ENCODE data around the gene MYLK. TPM values are rescaled to one million over a fixed set of nuclear protein-coding genes. Genes with fewer than 3 reads are reported as not detected.
A peak's percentile ranks its signal among the peaks of the same experiment; 100 is the strongest.

The MYLK gene
- total and polyA plus RNA-seq, 9 donors, result 50.2 to 645 (median 205) TPM

GRCh38 chr3:123692041-123692440 lies 192.1 kb downstream of the MYLK start:
- Histone ChIP-seq H3K4me1 (ENCODE audit: insufficient read depth) (peaks cover 35% of the 10 kb centered on the region), H3K36me3 (no peaks in the 10 kb centered on the region), H3K4me3 (no peak overlapping the region), H3K27ac (no peak overlapping the region), H3K9me3 (no peaks in the 10 kb centered on the region), H3K27me3 (no peaks in the 10 kb centered on the region)
- TF ChIP-seq, protein P1, sequence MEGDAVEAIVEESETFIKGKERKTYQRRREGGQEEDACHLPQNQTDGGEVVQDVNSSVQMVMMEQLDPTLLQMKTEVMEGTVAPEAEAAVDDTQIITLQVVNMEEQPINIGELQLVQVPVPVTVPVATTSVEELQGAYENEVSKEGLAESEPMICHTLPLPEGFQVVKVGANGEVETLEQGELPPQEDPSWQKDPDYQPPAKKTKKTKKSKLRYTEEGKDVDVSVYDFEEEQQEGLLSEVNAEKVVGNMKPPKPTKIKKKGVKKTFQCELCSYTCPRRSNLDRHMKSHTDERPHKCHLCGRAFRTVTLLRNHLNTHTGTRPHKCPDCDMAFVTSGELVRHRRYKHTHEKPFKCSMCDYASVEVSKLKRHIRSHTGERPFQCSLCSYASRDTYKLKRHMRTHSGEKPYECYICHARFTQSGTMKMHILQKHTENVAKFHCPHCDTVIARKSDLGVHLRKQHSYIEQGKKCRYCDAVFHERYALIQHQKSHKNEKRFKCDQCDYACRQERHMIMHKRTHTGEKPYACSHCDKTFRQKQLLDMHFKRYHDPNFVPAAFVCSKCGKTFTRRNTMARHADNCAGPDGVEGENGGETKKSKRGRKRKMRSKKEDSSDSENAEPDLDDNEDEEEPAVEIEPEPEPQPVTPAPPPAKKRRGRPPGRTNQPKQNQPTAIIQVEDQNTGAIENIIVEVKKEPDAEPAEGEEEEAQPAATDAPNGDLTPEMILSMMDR (IDR thresholded peaks at IDR 0.05), result no peak
- TF ChIP-seq EP300 (IDR thresholded peaks at IDR 0.05), result no peak
- no peak for TF ChIP-seq POLR2A (IDR thresholded peaks at IDR 0.05)
- no peak for DNase-seq
- 60 to 72% (median 62%) methylated on average over 9 of the region's 9 CpGs for WGBS, 3 donors
- intact Hi-C loops (cut with DNase I), result no loop called here

DNA sequence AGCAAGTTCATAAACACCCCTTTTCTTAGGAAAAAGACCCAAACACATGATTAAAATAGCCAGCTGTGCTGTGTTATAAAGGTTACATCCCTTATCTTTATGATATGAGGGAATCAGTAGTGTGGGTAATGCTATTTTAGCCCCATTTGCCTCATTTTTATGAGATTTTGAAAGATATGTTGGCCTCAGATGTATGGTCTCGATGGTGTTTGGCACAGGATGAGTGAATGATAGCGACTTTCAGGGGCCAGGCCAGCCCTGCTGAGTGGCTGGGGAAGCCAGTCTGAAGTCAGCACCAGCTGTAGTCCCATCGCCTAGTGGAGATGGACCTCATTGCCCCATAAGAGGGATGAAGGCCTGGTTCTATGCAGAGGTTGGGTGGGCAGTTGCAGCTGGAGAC lies 194.3 kb downstream of the MYLK start:
- no peak overlapping the region for H3K27ac ChIP-seq
- intact Hi-C loops (cut with DNase I), result no loop called here
- no peaks in the 10 kb centered on the region for H3K36me3 ChIP-seq
- H3K27me3 ChIP-seq, result no peaks in the 10 kb centered on the region
- WGBS, 3 donors, result 81 to 93% (median 82%) methylated on average over 3 of the region's 3 CpGs
- DNase-seq, result no peak
- H3K9me3 ChIP-seq, result no peaks in the 10 kb centered on the region
- H3K4me1 ChIP-seq (ENCODE audit: insufficient read depth), result peaks cover 20% of the 10 kb centered on the region
- no peak overlapping the region for H3K4me3 ChIP-seq
- TF ChIP-seq EP300 (IDR thresholded peaks at IDR 0.05) (no peak), POLR2A (IDR thresholded peaks at IDR 0.05) (no peak)
- TF ChIP-seq, protein P1 (IDR thresholded peaks at IDR 0.05), result no peak

- Histone ChIP-seq H3K27me3 (no peaks in the 10 kb centered on the region), H3K36me3 (no peaks in the 10 kb centered on the region), H3K9me3 (no peaks in the 10 kb centered on the region), H3K27ac (peak overlapping the region in 1 of 2 donors; percentile 53), H3K4me3 (no peak overlapping the region), H3K4me1 (ENCODE audit: insufficient read depth) (peaks cover 8% of the 10 kb centered on the region)
- WGBS, 3 donors, result 75 to 84% (median 82%) methylated on average over 4 of the region's 4 CpGs
- DNase-seq, result no peak
- intact Hi-C loops (cut with DNase I), result no loop called here
- no peak for TF ChIP-seq POLR2A (IDR thresholded peaks at IDR 0.05)
- TF ChIP-seq EP300 (IDR thresholded peaks at IDR 0.05), result no peak
- TF ChIP-seq, protein P1 (IDR thresholded peaks at IDR 0.05), result no peak
Observed at GRCh38 chr3:123688241-123688747, 195.8 kb downstream of the MYLK start.

- no peaks in the 10 kb centered on the region for H3K9me3 ChIP-seq
- TF ChIP-seq POLR2A (IDR thresholded peaks at IDR 0.05), result no peak
- no peak for TF ChIP-seq EP300 (IDR thresholded peaks at IDR 0.05)
- TF ChIP-seq, protein P1 (IDR thresholded peaks at IDR 0.05), result no peak
- no peaks in the 10 kb centered on the region for H3K36me3 ChIP-seq
- H3K27ac ChIP-seq, result peak overlapping the region in 1 of 2 donors; percentile 53
- intact Hi-C loops (cut with DNase I), result no loop called here
- H3K4me3 ChIP-seq, result no peak overlapping the region
- DNase-seq, result peak in 2 of 5 donors; percentile 42 to 57
- peaks cover 5% of the 10 kb centered on the region for H3K4me1 ChIP-seq (ENCODE audit: insufficient read depth)
- no peaks in the 10 kb centered on the region for H3K27me3 ChIP-seq
Observed at GRCh38 chr3:123687286-123687685, 196.8 kb downstream of the MYLK start.
